GM12874 (cell line): ENCODE results near the gene FAM110A.

Source experiments
- CTCF ChIP-seq: IDR thresholded peaks from 2 replicates; pipeline ENCODE4 v1.5.1; 2011; ENCODE audit warnings: low read depth, mild to moderate bottlenecking, control low read depth, low read length, moderate library complexity; ENCODE audit not compliant: insufficient read depth

The FAM110A gene

GRCh38 chr20:822651-823573 lies 10.6 kb upstream of the FAM110A start:
- no peak for TF ChIP-seq CTCF

- TF ChIP-seq CTCF = no peak
These were observed 10.0 kb upstream of the FAM110A start for GRCh38 chr20:823574-823902.

DNA sequence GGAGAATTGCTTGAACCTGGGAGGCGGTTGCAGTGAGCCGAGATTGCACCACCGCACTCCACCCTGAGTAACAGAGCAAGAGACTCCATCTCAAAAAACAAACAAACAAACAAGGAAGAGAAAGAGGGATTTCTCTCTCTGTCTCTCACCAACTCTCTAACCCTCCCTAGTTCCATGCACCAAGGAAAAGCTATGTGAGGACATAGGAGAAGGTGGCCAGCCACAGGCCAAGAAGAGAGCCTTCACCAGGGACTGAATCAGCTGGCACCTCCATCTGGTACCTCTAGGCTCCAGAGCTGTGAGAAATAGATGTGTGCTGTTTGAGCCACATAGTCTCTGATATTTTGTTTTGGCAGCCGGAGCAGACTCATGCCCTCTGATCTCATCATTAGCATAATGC lies 9.0 kb upstream of the FAM110A start:
- TF ChIP-seq CTCF = no peak

- no peak for TF ChIP-seq CTCF
These were observed 8.6 kb upstream of the FAM110A start for GRCh38 chr20:824916-825315.

DNA sequence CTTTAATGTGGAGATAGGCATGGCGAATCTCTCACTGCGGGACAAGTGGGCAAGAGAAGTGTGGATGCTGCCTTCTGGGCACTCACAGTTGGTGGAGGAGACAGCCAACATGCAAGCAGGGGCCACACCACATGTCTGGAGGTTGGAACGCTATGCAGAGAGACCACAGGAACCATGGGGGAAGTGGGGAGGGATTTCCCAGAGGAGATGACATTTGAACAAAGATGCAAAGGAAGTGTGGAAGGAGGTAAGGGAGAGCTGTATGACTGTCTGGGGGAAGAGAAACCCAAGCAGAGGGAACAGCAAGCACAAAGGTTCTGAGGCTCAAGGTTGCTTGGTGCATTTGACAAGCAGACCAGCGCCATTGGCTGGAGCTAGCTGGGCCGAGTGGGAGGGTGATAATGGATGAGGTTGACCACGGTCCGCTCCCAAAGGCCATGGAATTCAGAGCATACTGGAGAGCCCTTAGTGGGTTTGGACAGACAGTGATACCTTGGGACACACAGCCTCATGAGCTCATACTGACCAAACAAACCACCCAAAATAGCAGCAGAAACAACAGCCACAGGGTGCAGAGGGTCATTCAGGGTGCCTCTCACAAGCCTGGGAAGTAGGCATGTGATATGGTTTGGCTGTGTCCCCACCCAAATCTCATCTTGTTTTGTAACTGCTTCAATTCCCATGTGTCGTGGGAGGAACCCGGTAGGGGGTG lies 7.6 kb upstream of the FAM110A start:
- no peak for TF ChIP-seq CTCF

GRCh38 chr20:826695-827323 lies 6.7 kb upstream of the FAM110A start:
- no peak for TF ChIP-seq CTCF

DNA sequence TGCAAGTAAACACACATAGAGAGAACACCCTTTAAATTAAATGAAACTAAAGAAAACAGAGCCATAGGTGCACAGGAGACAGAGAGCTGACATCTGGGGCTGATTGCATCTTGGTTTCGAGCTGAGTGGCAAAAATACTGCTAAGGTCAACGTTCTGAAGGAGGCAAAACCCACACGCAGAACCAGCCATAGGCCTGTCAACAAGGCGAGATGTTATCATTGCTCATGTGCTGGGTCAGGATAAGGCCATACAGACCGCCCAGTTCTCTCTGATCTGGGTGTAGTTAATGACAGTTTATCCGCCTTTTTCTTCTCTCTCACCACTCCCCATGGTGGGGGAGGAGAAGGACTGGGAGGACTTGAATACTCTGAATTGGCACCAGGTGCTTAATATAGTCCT lies 4.5 kb upstream of the FAM110A start:
- no peak for TF ChIP-seq CTCF
